Caco-2 (cell line): Measurements from ENCODE around the gene CPA5. TPM values are rescaled to one million over a fixed set of nuclear protein-coding genes. Genes with fewer than 3 reads are reported as not detected.

Experiments used
- BruUV-seq: library from RNA; stranded (reverse); fragments of 400-500 nt; replicated peaks from 2 replicates; lab custom pipeline; 2021; lab: Mats Ljungman, UMichigan
- CTCF ChIA-PET: fragments of 300-600 bp; sonication (Branson Sonifier 250); formaldehyde crosslinking; loops from one replicate; lab custom pipeline; 2022; ENCODE audit warnings: antibody characterized with exemption; lab: Charles Lee
- POLR2A ChIA-PET: fragments of 300-600 bp; sonication (Branson Sonifier 250); formaldehyde crosslinking; loops from one replicate; lab custom pipeline; 2022; ENCODE audit warnings: antibody characterized with exemption; lab: Charles Lee
- DNase-seq, 2 experiments: peaks; one replicate each; pipeline versions ENCODE4 v3.0.0 to v3.0.0-alpha.2; 2020 to 2022
- H3K27me3 ChIP-seq: replicated peaks from 2 replicates; pipeline ENCODE4 v1.6.0; 2011; ENCODE audit warnings: low read length; ENCODE audit not compliant: control insufficient read depth, insufficient read depth
- H3K36me3 ChIP-seq: 2 replicates; pipeline ENCODE4 v1.5.1; 2011; ENCODE audit warnings: low read length; ENCODE audit not compliant: control insufficient read depth, insufficient read depth
- H3K4me1 ChIP-seq: fragments of 250-450 bp; sonication (Bioruptor Pico); 2 replicates; pipeline ENCODE4 v1.5.1; 2020; ENCODE audit warnings: mild to moderate bottlenecking
- H3K4me3 ChIP-seq: 2 replicates; pipeline ENCODE4 v1.5.1; 2011; ENCODE audit warnings: low read depth, mild to moderate bottlenecking, control low read depth, low read length
- H3K9me3 ChIP-seq: fragments of 250-450 bp; sonication (Bioruptor Pico); 2 replicates; pipeline ENCODE4 v1.5.1; 2020; ENCODE audit warnings: mild to moderate bottlenecking, moderate library complexity
- H3K27ac Mint-ChIP-seq: one replicate; pipeline ENCODE4 v1.8.0; 2022; ENCODE audit warnings: mixed read lengths; ENCODE audit not compliant: unreplicated experiment
- H3K27me3 Mint-ChIP-seq: one replicate; pipeline ENCODE4 v1.8.0; 2022; ENCODE audit warnings: mixed read lengths; ENCODE audit not compliant: insufficient read depth, unreplicated experiment
- H3K36me3 Mint-ChIP-seq: one replicate; pipeline ENCODE4 v1.8.0; 2022; ENCODE audit warnings: mild to moderate bottlenecking, mixed read lengths; ENCODE audit not compliant: insufficient read depth, unreplicated experiment
- H3K4me1 Mint-ChIP-seq: one replicate; pipeline ENCODE4 v1.8.0; 2022; ENCODE audit warnings: low read depth, mixed read lengths; ENCODE audit not compliant: unreplicated experiment
- H3K4me3 Mint-ChIP-seq: one replicate; pipeline ENCODE4 v1.8.0; 2022; ENCODE audit warnings: mild to moderate bottlenecking, moderate library complexity, mixed read lengths; ENCODE audit not compliant: unreplicated experiment
- H3K9me3 Mint-ChIP-seq: one replicate; pipeline ENCODE4 v1.8.0; 2022; ENCODE audit warnings: mixed read lengths; ENCODE audit not compliant: unreplicated experiment
- intact Hi-C: fragments of 100-400 bp; cut with micrococcal nuclease; formaldehyde crosslinking; loops from one replicate; pipeline ENCODE4 v1.10.0; 2022; ENCODE audit not compliant: unreplicated experiment
- total RNA-seq: library from RNA; stranded (reverse); gene quantifications from 2 replicates; pipeline ENCODE4 v1.2.3, GENCODE V29; 2022
- TF ChIP-seq, protein P1 (sequence below), 2 experiments: fragments of 200-600 bp in 1 of 2; IDR thresholded peaks; 1 replicate in 1 of 2; 2 replicates in 1 of 2; pipeline versions ENCODE4 v1.5.1 to v1.8.0; 2011 to 2022; ENCODE audit warnings: antibody characterized with exemption in 1 of 2, control low read depth in 1 of 2, inconsistent platforms in 1 of 2, low read depth in 1 of 2, low read length in 1 of 2, mild to moderate bottlenecking in 1 of 2, moderate library complexity in 1 of 2; ENCODE audit not compliant: insufficient read depth in 1 of 2, severe bottlenecking in 1 of 2, unreplicated experiment in 1 of 2

The CPA5 gene
- total RNA-seq, 1 experiment from 2014 or later = not detected

DNA sequence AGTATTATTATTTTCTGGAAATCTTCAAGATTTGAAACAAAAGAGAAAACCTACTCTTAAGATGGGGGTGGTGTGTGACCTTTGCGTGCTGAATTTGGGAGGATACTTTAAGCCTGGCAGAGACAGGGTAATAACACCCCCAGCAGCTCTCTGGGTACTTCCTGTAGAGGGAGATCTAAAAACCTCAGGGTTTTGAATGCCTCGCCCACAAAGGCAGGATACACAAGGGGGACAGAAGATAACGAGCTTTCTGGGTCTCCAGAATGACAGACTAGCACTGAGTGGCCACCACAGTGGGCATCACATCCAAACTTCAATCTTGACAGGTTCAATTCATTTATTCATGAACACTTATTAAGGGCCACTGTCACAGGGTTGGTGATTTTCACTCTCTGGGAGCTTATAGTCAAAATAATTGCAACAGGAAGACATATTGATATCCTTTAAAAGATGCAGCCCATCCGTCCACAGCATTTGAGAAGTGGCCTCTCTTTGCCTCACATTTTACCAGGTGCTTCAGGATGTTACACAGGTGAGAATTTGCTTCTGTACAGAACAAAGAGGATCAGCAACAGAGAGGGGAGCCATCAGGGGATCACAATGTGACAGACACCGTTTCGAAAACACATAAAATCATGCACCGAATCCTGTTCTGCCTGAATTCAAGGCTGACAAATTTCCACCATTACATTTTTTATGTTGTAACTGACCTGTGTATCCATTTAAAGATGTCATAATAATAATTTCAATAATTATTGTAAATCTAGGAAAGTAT lies 50.0 kb downstream of the CPA5 start:
- Mint-ChIP-seq H3K4me1 (peaks cover 23% of the 10 kb centered on the region), H3K4me3 (no peak overlapping the region), H3K27ac (no peak overlapping the region), H3K27me3 (no peaks in the 10 kb centered on the region), H3K36me3 (no peaks in the 10 kb centered on the region), H3K9me3 (no peaks in the 10 kb centered on the region)
- Histone ChIP-seq H3K27me3 (no peaks in the 10 kb centered on the region), H3K4me1 (peaks cover 15% of the 10 kb centered on the region), H3K4me3 (no peak overlapping the region), H3K36me3 (no peaks in the 10 kb centered on the region), H3K9me3 (no peaks in the 10 kb centered on the region)
- TF ChIP-seq, protein P1, sequence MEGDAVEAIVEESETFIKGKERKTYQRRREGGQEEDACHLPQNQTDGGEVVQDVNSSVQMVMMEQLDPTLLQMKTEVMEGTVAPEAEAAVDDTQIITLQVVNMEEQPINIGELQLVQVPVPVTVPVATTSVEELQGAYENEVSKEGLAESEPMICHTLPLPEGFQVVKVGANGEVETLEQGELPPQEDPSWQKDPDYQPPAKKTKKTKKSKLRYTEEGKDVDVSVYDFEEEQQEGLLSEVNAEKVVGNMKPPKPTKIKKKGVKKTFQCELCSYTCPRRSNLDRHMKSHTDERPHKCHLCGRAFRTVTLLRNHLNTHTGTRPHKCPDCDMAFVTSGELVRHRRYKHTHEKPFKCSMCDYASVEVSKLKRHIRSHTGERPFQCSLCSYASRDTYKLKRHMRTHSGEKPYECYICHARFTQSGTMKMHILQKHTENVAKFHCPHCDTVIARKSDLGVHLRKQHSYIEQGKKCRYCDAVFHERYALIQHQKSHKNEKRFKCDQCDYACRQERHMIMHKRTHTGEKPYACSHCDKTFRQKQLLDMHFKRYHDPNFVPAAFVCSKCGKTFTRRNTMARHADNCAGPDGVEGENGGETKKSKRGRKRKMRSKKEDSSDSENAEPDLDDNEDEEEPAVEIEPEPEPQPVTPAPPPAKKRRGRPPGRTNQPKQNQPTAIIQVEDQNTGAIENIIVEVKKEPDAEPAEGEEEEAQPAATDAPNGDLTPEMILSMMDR (IDR thresholded peaks at IDR 0.05; ENCODE audit: insufficient read depth in 1 of 2, low read depth in 1 of 2, low read length in 1 of 2, severe bottlenecking in 1 of 2, unreplicated experiment in 1 of 2) = no peak
- ChIA-PET CTCF (no interaction called here), POLR2A (no interaction called here)
- BruUV-seq = no TSS peak
- intact Hi-C loops = no loop called here
- no peak for DNase-seq

- H3K27ac Mint-ChIP-seq = no peak overlapping the region
- H3K36me3 Mint-ChIP-seq = no peaks in the 10 kb centered on the region
- no peak overlapping the region for H3K4me3 Mint-ChIP-seq
- no peaks in the 10 kb centered on the region for H3K9me3 Mint-ChIP-seq
- H3K4me1 ChIP-seq = peaks cover 15% of the 10 kb centered on the region
- CTCF ChIA-PET = no interaction called here
- H3K36me3 ChIP-seq = no peaks in the 10 kb centered on the region
- H3K9me3 ChIP-seq = no peaks in the 10 kb centered on the region
- POLR2A ChIA-PET = no interaction called here
- H3K4me3 ChIP-seq = no peak overlapping the region
- DNase-seq = no peak
- no peaks in the 10 kb centered on the region for H3K27me3 ChIP-seq
- H3K27me3 Mint-ChIP-seq = no peaks in the 10 kb centered on the region
- TF ChIP-seq, protein P1 (IDR thresholded peaks at IDR 0.05; ENCODE audit: insufficient read depth in 1 of 2, low read depth in 1 of 2, low read length in 1 of 2, severe bottlenecking in 1 of 2, unreplicated experiment in 1 of 2) = no peak
- no TSS peak for BruUV-seq
- intact Hi-C loops = no loop called here
- H3K4me1 Mint-ChIP-seq = peaks cover 23% of the 10 kb centered on the region
Measured at GRCh38 chr7:130395421-130395820, 50.8 kb downstream of the CPA5 start.

DNA sequence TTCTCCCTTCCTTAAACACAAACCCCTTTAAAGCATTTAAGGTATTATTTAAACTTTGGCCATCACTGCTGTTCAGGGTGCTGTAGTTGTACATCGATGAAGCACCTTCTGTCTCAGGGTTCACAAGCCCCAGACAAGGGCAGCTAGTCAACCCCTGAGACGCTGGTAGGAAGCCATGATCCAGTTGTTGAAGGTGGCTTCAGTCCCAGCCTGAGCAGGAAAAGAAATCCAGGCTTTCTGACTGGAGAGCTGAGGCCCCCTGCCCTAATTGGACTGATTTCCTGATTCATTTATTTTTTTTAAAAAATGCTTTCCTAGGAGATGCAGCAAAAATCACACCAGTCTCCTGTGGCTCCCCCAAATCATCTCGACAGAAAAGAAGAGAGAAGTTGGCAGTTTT lies 51.5 kb downstream of the CPA5 start:
- no peak overlapping the region for H3K4me3 ChIP-seq
- intact Hi-C loops = no loop called here
- H3K4me1 ChIP-seq = peaks cover 15% of the 10 kb centered on the region
- Mint-ChIP-seq H3K4me1 (peaks cover 23% of the 10 kb centered on the region), H3K9me3 (no peaks in the 10 kb centered on the region), H3K4me3 (no peak overlapping the region), H3K27me3 (no peaks in the 10 kb centered on the region), H3K27ac (no peak overlapping the region), H3K36me3 (no peaks in the 10 kb centered on the region)
- no peaks in the 10 kb centered on the region for H3K27me3 ChIP-seq
- POLR2A ChIA-PET = no interaction called here
- TF ChIP-seq, protein P1 (IDR thresholded peaks at IDR 0.05; ENCODE audit: insufficient read depth in 1 of 2, low read depth in 1 of 2, low read length in 1 of 2, severe bottlenecking in 1 of 2, unreplicated experiment in 1 of 2) = no peak
- CTCF ChIA-PET = no interaction called here
- no peaks in the 10 kb centered on the region for H3K36me3 ChIP-seq
- H3K9me3 ChIP-seq = no peaks in the 10 kb centered on the region
- no TSS peak for BruUV-seq
- no peak for DNase-seq
